ENCODE data around the gene TMEM108. TPM values are rescaled to one million over a fixed set of nuclear protein-coding genes. Genes with fewer than 3 reads are reported as not detected.

TMEM108 gene
- total and polyA plus RNA-seq, 2 of the 4 experiments (the other 2 are of a cell fraction), result 0.18 to 2.2 TPM

- in situ Hi-C loops (cut with MboI; ENCODE audit: low sequenced_read_pairs), result no loop called here
- Histone ChIP-seq H2BK120ac (ENCODE audit: low read depth, low read length) (no peak overlapping the region), H2BK5ac (ENCODE audit: low read depth, low read length, poor library complexity, severe bottlenecking) (no peak overlapping the region), H3K79me1 (ENCODE audit: low read depth in 1 of 2, low read length in 2 of 2) (no peaks in the 10 kb centered on the region), H2AK9ac (replicated peaks; ENCODE audit: low read depth, low read length, poor library complexity) (no peak overlapping the region), H3K56ac (ENCODE audit: extremely low read depth, insufficient read depth, low read length) (no peak overlapping the region), H2BK15ac (ENCODE audit: low read depth, low read length) (no peak overlapping the region), H4K5ac (ENCODE audit: low read depth, low read length) (no peak overlapping the region), H4K8ac (ENCODE audit: low read depth in 2 of 2, low read length in 2 of 2) (no peak overlapping the region), H3K27me3 (ENCODE audit: control insufficient read depth, insufficient read depth, low read length) (no peaks in the 10 kb centered on the region), H2AK5ac (ENCODE audit: low read depth, low read length) (no peak overlapping the region), H3K27ac (ENCODE audit: insufficient read depth, low read length) (no peak overlapping the region), H3K4ac (ENCODE audit: low read depth, low read length) (no peak overlapping the region), H3K14ac (replicated peaks; ENCODE audit: low read depth, low read length) (no peak overlapping the region), H4K20me1 (ENCODE audit: insufficient read depth, low read length) (no peaks in the 10 kb centered on the region), H3K23ac (ENCODE audit: low read depth, low read length) (no peak overlapping the region), H2BK20ac (ENCODE audit: low read depth, low read length) (no peak overlapping the region), H3K9me1 (ENCODE audit: insufficient read depth, low read length) (no peaks in the 10 kb centered on the region), H3K4me1 (ENCODE audit: control insufficient read depth, insufficient read depth, low read length) (no peaks in the 10 kb centered on the region), H3K4me3 (ENCODE audit: insufficient read depth, low read depth, low read length) (no peak overlapping the region), H2AFZ (replicated peaks; ENCODE audit: low read length, poor library complexity) (no peak overlapping the region), H3K4me2 (ENCODE audit: low read depth, low read length) (no peak overlapping the region), H3K9ac (ENCODE audit: low read depth, low read length) (no peak overlapping the region), H3K9me3 (ENCODE audit: control insufficient read depth, insufficient read depth, low read length) (no peaks in the 10 kb centered on the region), H4K91ac (ENCODE audit: insufficient read depth, low read depth, low read length) (no peak overlapping the region), H3K18ac (ENCODE audit: low read depth, low read length) (no peak overlapping the region), H3K36me3 (ENCODE audit: control insufficient read depth, insufficient read depth, low read length) (no peaks in the 10 kb centered on the region)
- TF ChIP-seq POLR2A (IDR thresholded peaks at IDR 0.05; ENCODE audit: low read depth, low read length) (no peak), NFE2L2 (IDR thresholded peaks at IDR 0.05; ENCODE audit: low read depth, low read length) (no peak), FOS (IDR thresholded peaks at IDR 0.05; ENCODE audit: low read depth, low read length) (no peak), ELK1 (IDR thresholded peaks at IDR 0.05; ENCODE audit: borderline replicate concordance, low read depth, low read length) (no peak), RCOR1 (IDR thresholded peaks at IDR 0.05; ENCODE audit: insufficient replicate concordance, low read length) (no peak), CHD1 (IDR thresholded peaks at IDR 0.05; ENCODE audit: low read depth, low read length) (no peak), MXI1 (IDR thresholded peaks at IDR 0.05; ENCODE audit: borderline replicate concordance, low read depth, low read length) (no peak)
- TF ChIP-seq, protein P1, sequence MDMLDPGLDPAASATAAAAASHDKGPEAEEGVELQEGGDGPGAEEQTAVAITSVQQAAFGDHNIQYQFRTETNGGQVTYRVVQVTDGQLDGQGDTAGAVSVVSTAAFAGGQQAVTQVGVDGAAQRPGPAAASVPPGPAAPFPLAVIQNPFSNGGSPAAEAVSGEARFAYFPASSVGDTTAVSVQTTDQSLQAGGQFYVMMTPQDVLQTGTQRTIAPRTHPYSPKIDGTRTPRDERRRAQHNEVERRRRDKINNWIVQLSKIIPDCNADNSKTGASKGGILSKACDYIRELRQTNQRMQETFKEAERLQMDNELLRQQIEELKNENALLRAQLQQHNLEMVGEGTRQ (IDR thresholded peaks at IDR 0.05; ENCODE audit: low read depth, low read length), result no peak
- TF ChIP-seq, protein P2, sequence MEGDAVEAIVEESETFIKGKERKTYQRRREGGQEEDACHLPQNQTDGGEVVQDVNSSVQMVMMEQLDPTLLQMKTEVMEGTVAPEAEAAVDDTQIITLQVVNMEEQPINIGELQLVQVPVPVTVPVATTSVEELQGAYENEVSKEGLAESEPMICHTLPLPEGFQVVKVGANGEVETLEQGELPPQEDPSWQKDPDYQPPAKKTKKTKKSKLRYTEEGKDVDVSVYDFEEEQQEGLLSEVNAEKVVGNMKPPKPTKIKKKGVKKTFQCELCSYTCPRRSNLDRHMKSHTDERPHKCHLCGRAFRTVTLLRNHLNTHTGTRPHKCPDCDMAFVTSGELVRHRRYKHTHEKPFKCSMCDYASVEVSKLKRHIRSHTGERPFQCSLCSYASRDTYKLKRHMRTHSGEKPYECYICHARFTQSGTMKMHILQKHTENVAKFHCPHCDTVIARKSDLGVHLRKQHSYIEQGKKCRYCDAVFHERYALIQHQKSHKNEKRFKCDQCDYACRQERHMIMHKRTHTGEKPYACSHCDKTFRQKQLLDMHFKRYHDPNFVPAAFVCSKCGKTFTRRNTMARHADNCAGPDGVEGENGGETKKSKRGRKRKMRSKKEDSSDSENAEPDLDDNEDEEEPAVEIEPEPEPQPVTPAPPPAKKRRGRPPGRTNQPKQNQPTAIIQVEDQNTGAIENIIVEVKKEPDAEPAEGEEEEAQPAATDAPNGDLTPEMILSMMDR (conservative IDR thresholded peaks at IDR 0.05; ENCODE audit: low read depth, low read length), result no peak
- ChIA-PET POLR2A (ENCODE audit: unreplicated experiment) (no interaction called here), CTCF (no interaction called here)
- no TSS peak for BruUV-seq (replicated peaks)
- DNase-seq (no peak), ATAC-seq (ENCODE audit: low read depth) (no peak)
- WGBS, 2 experiments (ENCODE audit: extremely low coverage in 2 of 2, insufficient read length in 1 of 2), result no CpG with 5 or more reads among the region's 1 CpG
- intact Hi-C loops (cut with micrococcal nuclease), result no loop called here
- dilution Hi-C loops (cut with HindIII; ENCODE audit: low sequenced_read_pairs, unreplicated experiment), result no loop called here
Measured at GRCh38 chr3:133189893-133190292, 151.7 kb downstream of the TMEM108 start.
